Measurements from ENCODE around the gene SREBF1.

Gene SREBF1

DNA sequence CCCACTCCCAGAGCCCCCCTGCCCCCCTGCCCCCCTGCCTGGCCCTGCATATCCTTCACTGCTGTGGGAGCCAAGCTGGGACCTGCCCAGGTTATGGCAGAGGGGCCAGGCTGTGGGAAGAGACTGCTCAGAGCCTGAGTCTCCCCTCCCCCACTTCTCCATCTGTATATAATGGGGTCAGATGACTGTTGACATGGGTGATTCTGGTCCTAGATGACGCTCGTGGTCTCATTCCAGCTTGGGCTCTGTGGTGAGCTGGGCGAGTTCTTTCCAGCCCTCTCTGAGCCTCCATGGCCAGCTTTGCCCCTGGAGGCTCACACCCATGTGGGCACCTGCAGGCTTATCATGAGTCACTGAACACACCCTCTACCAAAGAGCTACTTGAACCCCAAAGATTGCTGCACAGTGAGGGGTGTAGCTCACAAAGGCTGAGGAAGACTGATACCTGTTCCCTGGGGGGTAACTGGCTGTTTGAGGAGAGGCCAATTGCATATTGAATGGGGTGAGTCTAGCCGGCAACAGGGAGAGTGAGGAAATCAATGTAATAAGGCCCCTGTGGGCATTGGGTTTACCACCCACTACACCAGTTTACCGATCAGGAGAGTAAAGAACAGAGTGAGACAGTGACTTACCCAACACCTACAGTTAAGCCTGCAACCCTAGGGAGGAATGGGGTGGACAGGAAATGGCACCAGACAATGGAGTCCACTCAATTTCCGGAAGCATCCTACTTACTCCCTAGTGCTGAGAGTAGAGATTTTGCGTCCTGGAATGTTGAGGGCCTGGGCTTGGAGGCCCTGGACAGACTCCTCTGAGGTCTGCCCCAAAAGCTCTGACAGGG is 4.2 kb upstream of the SREBF1 start:
- ChIA-PET CTCF (interaction anchor here (0.6 to 1.2 kb wide), 3 partner anchors 11 to 28 kb away, joined by 3 read pairs; no protein-coding TSS in a partner anchor), POLR2A (interaction anchor here (0.6 to 1.3 kb wide), 4 partner anchors 14 to 163 kb away, joined by 3 to 4 read pairs (median 3); no protein-coding TSS in a partner anchor)
- DNase-seq (ENCODE audit: extremely low spot score): no peak
- TF ChIP-seq FOXK2 (IDR thresholded peaks at IDR 0.05) (no peak), ELF4 (IDR thresholded peaks at IDR 0.05) (no peak), TARDBP (IDR thresholded peaks at IDR 0.05) (no peak), FOXM1 (IDR thresholded peaks at IDR 0.05; ENCODE audit: borderline replicate concordance) (no peak), SUZ12 (IDR thresholded peaks at IDR 0.05) (no peak), LEF1 (IDR thresholded peaks at IDR 0.05; ENCODE audit: borderline replicate concordance) (no peak), ZNF384 (IDR thresholded peaks at IDR 0.05) (no peak), NFRKB (IDR thresholded peaks at IDR 0.05) (no peak), HDGF (IDR thresholded peaks at IDR 0.05; ENCODE audit: borderline replicate concordance) (no peak)
- TF ChIP-seq, protein P1, sequence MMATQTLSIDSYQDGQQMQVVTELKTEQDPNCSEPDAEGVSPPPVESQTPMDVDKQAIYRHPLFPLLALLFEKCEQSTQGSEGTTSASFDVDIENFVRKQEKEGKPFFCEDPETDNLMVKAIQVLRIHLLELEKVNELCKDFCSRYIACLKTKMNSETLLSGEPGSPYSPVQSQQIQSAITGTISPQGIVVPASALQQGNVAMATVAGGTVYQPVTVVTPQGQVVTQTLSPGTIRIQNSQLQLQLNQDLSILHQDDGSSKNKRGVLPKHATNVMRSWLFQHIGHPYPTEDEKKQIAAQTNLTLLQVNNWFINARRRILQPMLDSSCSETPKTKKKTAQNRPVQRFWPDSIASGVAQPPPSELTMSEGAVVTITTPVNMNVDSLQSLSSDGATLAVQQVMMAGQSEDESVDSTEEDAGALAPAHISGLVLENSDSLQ (IDR thresholded peaks at IDR 0.05): no peak

DNA sequence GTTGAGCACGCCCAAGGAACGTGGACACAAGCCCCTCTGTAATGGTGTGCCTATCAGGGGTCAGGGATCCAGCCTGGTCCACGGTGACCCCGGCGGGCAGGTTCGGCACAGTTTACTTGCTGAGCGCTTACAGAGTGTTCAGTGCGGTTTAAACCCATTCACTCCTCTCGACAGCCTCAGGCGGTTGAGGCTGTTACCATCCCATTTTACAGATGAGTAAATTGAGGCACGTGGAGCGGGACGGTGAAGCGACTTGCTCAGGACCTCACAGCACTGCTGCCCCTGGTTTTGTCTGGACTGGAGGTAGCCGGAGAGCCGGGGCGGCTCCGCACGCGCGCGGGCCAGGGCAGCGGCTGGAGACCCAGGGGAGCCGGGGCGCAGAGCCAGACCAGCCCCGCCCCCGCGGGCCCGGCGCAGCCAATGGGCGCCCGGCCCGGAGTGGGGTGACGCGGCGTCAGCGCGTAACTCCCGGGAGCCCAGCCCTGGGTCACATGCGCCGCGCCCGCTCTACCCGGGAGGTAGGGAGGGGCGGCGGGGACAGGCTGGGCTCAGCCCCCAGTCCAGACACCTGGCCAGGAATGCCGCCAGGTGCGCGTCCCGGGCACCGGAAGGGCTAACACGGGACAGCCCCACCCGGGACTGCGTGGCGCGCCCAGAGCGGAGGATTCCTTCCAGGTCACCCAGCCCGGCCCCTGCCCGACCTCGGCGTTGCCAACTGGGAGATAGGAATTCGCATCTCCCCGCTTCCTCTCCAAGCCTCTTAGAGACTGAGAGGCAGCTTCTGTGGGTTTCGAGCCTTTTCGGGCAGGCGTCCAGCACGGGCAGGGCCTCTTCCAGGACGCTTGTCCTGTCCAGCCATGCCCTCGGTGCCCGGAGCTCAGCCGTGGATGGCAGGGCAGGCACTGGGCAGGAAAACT is 3.3 kb upstream of the SREBF1 start:
- TF ChIP-seq LEF1 (IDR thresholded peaks at IDR 0.05; ENCODE audit: borderline replicate concordance): no peak
- TF ChIP-seq SUZ12 (IDR thresholded peaks at IDR 0.05): no peak
- TF ChIP-seq FOXK2 (IDR thresholded peaks at IDR 0.05): no peak
- no peak for TF ChIP-seq CTBP1 (IDR thresholded peaks at IDR 0.05; ENCODE audit: borderline replicate concordance)
- TF ChIP-seq ARNT (IDR thresholded peaks at IDR 0.05): no peak
- TF ChIP-seq, protein P1 (IDR thresholded peaks at IDR 0.05): no peak
- no peak for TF ChIP-seq BHLHE40 (IDR thresholded peaks at IDR 0.05; ENCODE audit: borderline replicate concordance)
- TF ChIP-seq L3MBTL2 (conservative IDR thresholded peaks at IDR 0.05): no peak
- no peak for TF ChIP-seq SP1 (IDR thresholded peaks at IDR 0.05)
- no peak for TF ChIP-seq NFRKB (IDR thresholded peaks at IDR 0.05)
- CTCF ChIA-PET: no interaction called here
- no peak for DNase-seq (ENCODE audit: extremely low spot score)
- POLR2A ChIA-PET: interaction anchor here (1.3 to 8.1 kb wide), 3 partner anchors 12 to 23 kb away, joined by 3 to 369 read pairs (median 196); no protein-coding TSS in a partner anchor

DNA sequence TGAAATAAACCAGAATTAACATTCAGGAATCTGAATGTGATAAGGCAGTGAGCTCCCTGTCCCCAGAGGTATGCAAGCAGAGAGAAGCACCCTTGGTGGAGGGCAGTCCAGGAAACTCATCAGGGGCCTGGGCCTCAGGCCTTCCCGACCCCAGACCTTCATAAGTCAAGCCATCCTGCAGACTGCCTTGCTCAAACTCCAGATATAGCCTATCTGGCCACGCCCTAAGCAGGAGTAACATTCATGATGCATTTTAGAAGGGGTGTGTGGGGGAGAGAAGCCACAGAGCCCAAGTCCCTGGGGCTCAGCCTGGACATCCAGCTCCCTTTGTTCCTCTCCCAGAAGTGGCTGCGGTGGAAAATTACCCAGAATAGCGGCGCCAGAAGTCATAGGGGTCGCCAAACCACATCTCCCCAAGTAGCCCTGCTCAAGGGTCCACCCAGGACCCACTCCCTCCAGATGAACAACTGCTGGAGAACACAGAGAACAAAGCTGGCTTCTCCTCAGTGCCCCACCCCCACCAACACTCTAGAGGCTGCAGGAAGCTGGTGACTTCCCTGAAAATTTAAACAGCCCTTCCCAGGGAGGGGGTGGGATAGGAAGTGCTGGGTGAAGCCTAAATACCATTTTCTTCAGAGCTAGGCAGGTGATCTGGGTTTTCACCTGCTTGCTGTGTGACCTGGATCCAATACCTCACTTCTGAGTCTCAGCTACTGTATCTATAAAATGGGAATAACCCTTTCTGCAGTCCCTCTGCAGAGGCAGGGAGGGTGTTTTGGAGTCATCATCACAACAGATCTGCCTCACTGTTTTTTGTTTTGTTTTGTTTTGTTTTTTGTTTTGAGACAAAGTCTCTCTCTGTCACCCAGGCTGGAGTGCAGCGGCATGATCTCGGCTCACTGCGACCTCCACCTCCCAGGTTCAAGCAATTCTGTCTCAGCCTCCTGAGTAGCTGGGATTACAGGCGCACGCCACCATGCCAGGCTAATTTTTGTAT is 1.5 kb upstream of the SREBF1 start:
- POLR2A ChIA-PET: interaction anchor here (0.7 to 8.1 kb wide), 10 partner anchors 14 to 134 kb away, joined by 3 to 369 read pairs (median 8); partner anchors contain the start of genes DRC3 and TOM1L2
- no peak for DNase-seq (ENCODE audit: extremely low spot score)
- no peak for TF ChIP-seq SUZ12 (IDR thresholded peaks at IDR 0.05)
- no peak for TF ChIP-seq ZNF384 (IDR thresholded peaks at IDR 0.05)
- TF ChIP-seq ELF4 (IDR thresholded peaks at IDR 0.05): no peak
- TF ChIP-seq L3MBTL2 (conservative IDR thresholded peaks at IDR 0.05): no peak
- TF ChIP-seq FOXK2 (IDR thresholded peaks at IDR 0.05): no peak
- TF ChIP-seq CTBP1 (IDR thresholded peaks at IDR 0.05; ENCODE audit: borderline replicate concordance): no peak
- no peak for TF ChIP-seq LEF1 (IDR thresholded peaks at IDR 0.05; ENCODE audit: borderline replicate concordance)
- TF ChIP-seq, protein P1 (IDR thresholded peaks at IDR 0.05): no peak
- TF ChIP-seq TARDBP (IDR thresholded peaks at IDR 0.05): no peak
- TF ChIP-seq FOXA1 (IDR thresholded peaks at IDR 0.05): no peak
- no peak for TF ChIP-seq FOXM1 (IDR thresholded peaks at IDR 0.05; ENCODE audit: borderline replicate concordance)
- TF ChIP-seq HDGF (IDR thresholded peaks at IDR 0.05; ENCODE audit: borderline replicate concordance): no peak
- TF ChIP-seq NFRKB (IDR thresholded peaks at IDR 0.05): no peak
- no peak for TF ChIP-seq SP1 (IDR thresholded peaks at IDR 0.05)
- TF ChIP-seq ARNT (IDR thresholded peaks at IDR 0.05): no peak
- no peak for TF ChIP-seq BHLHE40 (IDR thresholded peaks at IDR 0.05; ENCODE audit: borderline replicate concordance)
- CTCF ChIA-PET: interaction anchor here (0.9 to 1.2 kb wide), 4 partner anchors 9 to 81 kb away, joined by 3 read pairs; no protein-coding TSS in a partner anchor

- no peak for DNase-seq (ENCODE audit: extremely low spot score)
- POLR2A ChIA-PET: interaction anchor here (1.2 to 8.1 kb wide), 14 partner anchors 15 to 196 kb away, joined by 3 to 369 read pairs (median 8); partner anchors contain the start of genes DRC3 and TOM1L2
- no peak for TF ChIP-seq FOXM1 (IDR thresholded peaks at IDR 0.05; ENCODE audit: borderline replicate concordance)
- TF ChIP-seq ELF4 (IDR thresholded peaks at IDR 0.05): peak; percentile 30; the same call in 1 of the 2 replicates
- CTCF ChIA-PET: interaction anchor here (1.0 kb wide), 1 partner anchor 81 kb away, joined by 3 read pairs; no protein-coding TSS in a partner anchor
Observed at GRCh38 chr17:17837380-17837821, 615 bp upstream of the SREBF1 start.
